ENCODE data around the gene CCDC6. TPM values are rescaled to one million over a fixed set of nuclear protein-coding genes. Genes with fewer than 3 reads are reported as not detected.

CCDC6 gene
- total RNA-seq, 1 experiment from 2014 or later: 116 TPM

DNA sequence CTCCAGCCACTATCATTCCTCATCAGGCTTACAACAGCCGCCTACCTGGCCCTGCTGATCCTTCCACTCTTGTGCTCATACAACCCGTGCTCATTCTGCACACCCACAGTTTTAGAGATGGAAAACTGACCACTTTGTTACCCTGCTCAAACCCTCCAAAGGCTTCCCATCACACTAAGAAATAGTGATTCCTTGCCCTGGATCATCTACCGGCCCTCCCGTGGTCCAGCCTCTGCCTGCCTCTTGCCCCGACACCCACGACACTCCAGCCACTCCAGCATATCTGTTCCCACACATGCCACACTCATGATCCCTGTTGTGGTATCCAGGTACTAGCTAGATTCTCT, 36.8 kb downstream of the CCDC6 start:
- H3K4me3 ChIP-seq (ENCODE audit: low read depth, low read length): no peak overlapping the region
- no peaks in the 10 kb centered on the region for H3K27me3 Mint-ChIP-seq (ENCODE audit: insufficient read depth, unreplicated experiment)
- no peak overlapping the region for H3K4me3 Mint-ChIP-seq (ENCODE audit: unreplicated experiment)
- ChIA-PET CTCF (no interaction called here), POLR2A (no interaction called here)
- H3K36me3 ChIP-seq (ENCODE audit: control insufficient read depth, insufficient read depth, low read length): no peaks in the 10 kb centered on the region
- H3K27me3 ChIP-seq (replicated peaks; ENCODE audit: control insufficient read depth, insufficient read depth, low read length): no peaks in the 10 kb centered on the region
- H3K4me1 Mint-ChIP-seq (ENCODE audit: low read depth, unreplicated experiment): peaks cover 51% of the 10 kb centered on the region
- no peaks in the 10 kb centered on the region for H3K36me3 Mint-ChIP-seq (ENCODE audit: insufficient read depth, unreplicated experiment)
- H3K4me1 ChIP-seq: peaks cover 33% of the 10 kb centered on the region
- no peak overlapping the region for H3K27ac Mint-ChIP-seq (ENCODE audit: unreplicated experiment)
- BruUV-seq (replicated peaks): no TSS peak
- no peaks in the 10 kb centered on the region for H3K9me3 Mint-ChIP-seq (ENCODE audit: unreplicated experiment)
- TF ChIP-seq, protein P1, sequence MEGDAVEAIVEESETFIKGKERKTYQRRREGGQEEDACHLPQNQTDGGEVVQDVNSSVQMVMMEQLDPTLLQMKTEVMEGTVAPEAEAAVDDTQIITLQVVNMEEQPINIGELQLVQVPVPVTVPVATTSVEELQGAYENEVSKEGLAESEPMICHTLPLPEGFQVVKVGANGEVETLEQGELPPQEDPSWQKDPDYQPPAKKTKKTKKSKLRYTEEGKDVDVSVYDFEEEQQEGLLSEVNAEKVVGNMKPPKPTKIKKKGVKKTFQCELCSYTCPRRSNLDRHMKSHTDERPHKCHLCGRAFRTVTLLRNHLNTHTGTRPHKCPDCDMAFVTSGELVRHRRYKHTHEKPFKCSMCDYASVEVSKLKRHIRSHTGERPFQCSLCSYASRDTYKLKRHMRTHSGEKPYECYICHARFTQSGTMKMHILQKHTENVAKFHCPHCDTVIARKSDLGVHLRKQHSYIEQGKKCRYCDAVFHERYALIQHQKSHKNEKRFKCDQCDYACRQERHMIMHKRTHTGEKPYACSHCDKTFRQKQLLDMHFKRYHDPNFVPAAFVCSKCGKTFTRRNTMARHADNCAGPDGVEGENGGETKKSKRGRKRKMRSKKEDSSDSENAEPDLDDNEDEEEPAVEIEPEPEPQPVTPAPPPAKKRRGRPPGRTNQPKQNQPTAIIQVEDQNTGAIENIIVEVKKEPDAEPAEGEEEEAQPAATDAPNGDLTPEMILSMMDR (IDR thresholded peaks at IDR 0.05; ENCODE audit: insufficient read depth in 1 of 2, low read depth in 1 of 2, low read length in 1 of 2, severe bottlenecking in 1 of 2, unreplicated experiment in 1 of 2): no peak
- no peaks in the 10 kb centered on the region for H3K9me3 ChIP-seq
- DNase-seq: no peak
- intact Hi-C loops (cut with micrococcal nuclease; ENCODE audit: unreplicated experiment): no loop called here

DNA sequence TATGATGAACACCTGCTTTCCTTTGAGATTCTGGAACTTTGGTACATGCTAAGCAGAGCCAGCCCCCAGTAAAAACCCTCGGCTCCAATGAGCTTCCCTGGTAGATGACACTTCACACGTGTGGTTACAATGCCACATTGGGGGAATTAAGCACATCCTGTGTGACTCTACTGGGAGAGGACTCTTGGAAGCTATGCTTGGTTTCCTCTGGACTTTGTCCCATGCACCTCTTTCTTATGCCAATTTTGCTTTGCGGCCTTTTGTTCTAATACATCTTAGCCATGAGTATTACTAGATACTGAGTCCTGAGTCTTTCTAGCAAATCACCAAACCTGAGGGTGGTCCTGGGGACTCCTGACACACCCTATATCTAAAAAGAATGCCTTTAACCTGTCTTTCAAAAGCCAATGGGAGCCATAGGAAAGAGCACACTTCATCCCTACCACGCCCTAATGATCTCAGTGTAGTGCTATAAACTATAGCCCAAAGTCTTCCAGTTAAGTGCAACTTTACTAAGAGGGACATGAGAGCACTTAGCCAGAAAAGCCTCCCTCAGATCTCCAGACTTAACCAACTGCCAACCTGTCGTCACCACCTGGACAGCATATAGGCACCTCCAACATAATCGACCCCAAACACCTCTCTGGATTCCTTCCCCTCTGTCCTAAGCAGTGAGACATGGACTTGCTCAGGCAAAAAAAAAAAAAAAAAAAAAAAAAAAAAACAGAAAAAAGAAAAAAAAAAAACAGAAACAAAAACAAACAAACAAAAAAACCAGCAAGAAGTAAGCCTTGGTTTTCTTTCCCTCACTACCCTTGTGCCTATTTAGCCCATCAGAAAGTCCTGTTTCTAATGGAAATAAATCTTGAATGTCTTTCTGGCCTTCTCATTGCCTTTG, 37.4 kb downstream of the CCDC6 start:
- ChIA-PET POLR2A (no interaction called here), CTCF (interaction anchor here (0.6 to 1.5 kb wide), 2 partner anchors 37 to 629 kb away, joined by 3 to 9 read pairs; partner anchors contain the start of gene CCDC6)
- BruUV-seq (replicated peaks): no TSS peak
- H3K27ac Mint-ChIP-seq (ENCODE audit: unreplicated experiment): no peak overlapping the region
- intact Hi-C loops (cut with micrococcal nuclease; ENCODE audit: unreplicated experiment): no loop called here
- H3K4me3 Mint-ChIP-seq (ENCODE audit: unreplicated experiment): no peak overlapping the region
- Histone ChIP-seq H3K36me3 (ENCODE audit: control insufficient read depth, insufficient read depth, low read length) (no peaks in the 10 kb centered on the region), H3K4me3 (ENCODE audit: low read depth, low read length) (no peak overlapping the region), H3K4me1 (peaks cover 26% of the 10 kb centered on the region), H3K27me3 (replicated peaks; ENCODE audit: control insufficient read depth, insufficient read depth, low read length) (no peaks in the 10 kb centered on the region), H3K9me3 (no peaks in the 10 kb centered on the region)
- TF ChIP-seq, protein P1 (IDR thresholded peaks at IDR 0.05; ENCODE audit: insufficient read depth in 1 of 2, low read depth in 1 of 2, low read length in 1 of 2, severe bottlenecking in 1 of 2, unreplicated experiment in 1 of 2): no peak
- no peaks in the 10 kb centered on the region for H3K27me3 Mint-ChIP-seq (ENCODE audit: insufficient read depth, unreplicated experiment)
- DNase-seq: no peak
- peaks cover 48% of the 10 kb centered on the region for H3K4me1 Mint-ChIP-seq (ENCODE audit: low read depth, unreplicated experiment)
- H3K36me3 Mint-ChIP-seq (ENCODE audit: insufficient read depth, unreplicated experiment): no peaks in the 10 kb centered on the region
- H3K9me3 Mint-ChIP-seq (ENCODE audit: unreplicated experiment): no peaks in the 10 kb centered on the region

DNA sequence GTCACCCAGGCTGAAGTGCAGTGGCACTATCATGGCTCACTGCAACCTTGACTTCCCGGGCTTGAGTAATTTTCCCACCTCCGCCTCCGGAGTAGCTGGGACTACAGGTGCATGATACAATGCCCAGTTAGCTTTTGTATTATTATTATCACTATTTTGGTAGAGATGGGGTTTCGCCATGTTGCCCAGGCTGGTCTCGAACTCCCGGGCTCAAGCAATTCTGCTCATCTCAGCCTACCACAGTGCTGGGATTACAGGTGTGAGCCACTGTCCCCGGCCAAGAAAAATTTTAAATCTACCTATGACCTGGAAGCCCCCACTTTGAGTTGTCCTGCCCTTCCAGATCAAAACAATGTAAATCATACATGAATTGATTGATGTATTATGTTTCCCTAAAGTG, 38.8 kb downstream of the CCDC6 start:
- H3K27me3 Mint-ChIP-seq (ENCODE audit: insufficient read depth, unreplicated experiment): no peaks in the 10 kb centered on the region
- BruUV-seq (replicated peaks): no TSS peak
- H3K4me3 Mint-ChIP-seq (ENCODE audit: unreplicated experiment): no peak overlapping the region
- no peak overlapping the region for H3K27ac Mint-ChIP-seq (ENCODE audit: unreplicated experiment)
- CTCF ChIA-PET: interaction anchor here (1.5 kb wide), 1 partner anchor 39 kb away, joined by 9 read pairs; the partner anchor contains the start of gene CCDC6
- H3K9me3 Mint-ChIP-seq (ENCODE audit: unreplicated experiment): no peaks in the 10 kb centered on the region
- peaks cover 37% of the 10 kb centered on the region for H3K4me1 Mint-ChIP-seq (ENCODE audit: low read depth, unreplicated experiment)
- POLR2A ChIA-PET: no interaction called here
- Histone ChIP-seq H3K36me3 (ENCODE audit: control insufficient read depth, insufficient read depth, low read length) (no peaks in the 10 kb centered on the region), H3K4me3 (ENCODE audit: low read depth, low read length) (no peak overlapping the region), H3K9me3 (no peaks in the 10 kb centered on the region), H3K4me1 (peaks cover 13% of the 10 kb centered on the region), H3K27me3 (replicated peaks; ENCODE audit: control insufficient read depth, insufficient read depth, low read length) (no peaks in the 10 kb centered on the region)
- H3K36me3 Mint-ChIP-seq (ENCODE audit: insufficient read depth, unreplicated experiment): no peaks in the 10 kb centered on the region
- DNase-seq: no peak
- intact Hi-C loops (cut with micrococcal nuclease; ENCODE audit: unreplicated experiment): no loop called here
- TF ChIP-seq, protein P1 (IDR thresholded peaks at IDR 0.05; ENCODE audit: insufficient read depth in 1 of 2, low read depth in 1 of 2, low read length in 1 of 2, severe bottlenecking in 1 of 2, unreplicated experiment in 1 of 2): no peak

Measured in Caco-2 (cell line).